Measurements from ENCODE around the gene TCP11L1. TPM values are rescaled to one million over a fixed set of nuclear protein-coding genes. Genes with fewer than 3 reads are reported as not detected.

Gene TCP11L1
- total RNA-seq, 1 experiment from 2014 or later = 16.8 TPM

GRCh38 chr11:33006010-33006409 lies 33.4 kb upstream of the TCP11L1 start:
- CTCF ChIA-PET = no interaction called here
- H3K27me3 Mint-ChIP-seq (ENCODE audit: low read depth) = no peaks in the 10 kb centered on the region; the same call in 1 of the 2 replicates
- H3K4me1 Mint-ChIP-seq = peaks cover 13% of the 10 kb centered on the region
- TF ChIP-seq ZNF263 (CRISPR knock-in tag; IDR thresholded peaks at IDR 0.05; ENCODE audit: low read depth) (no peak), ATF6 (CRISPR knock-in tag; IDR thresholded peaks at IDR 0.05) (no peak), IRF2 (CRISPR knock-in tag; IDR thresholded peaks at IDR 0.05; ENCODE audit: borderline replicate concordance, low read depth) (no peak)
- no peak for ATAC-seq
- no peaks in the 10 kb centered on the region for H3K36me3 Mint-ChIP-seq
- no peak for DNase-seq (ENCODE audit: low spot score)
- H3K27ac Mint-ChIP-seq = no peak overlapping the region
- H3K4me3 Mint-ChIP-seq = no peak overlapping the region
- POLR2A ChIA-PET = no interaction called here
- peaks cover 3% of the 10 kb centered on the region; the same call in 1 of the 2 replicates for H3K9me3 Mint-ChIP-seq

GRCh38 chr11:33013755-33014154 lies 25.6 kb upstream of the TCP11L1 start:
- no peak overlapping the region for H3K4me3 Mint-ChIP-seq
- CTCF ChIA-PET = no interaction called here

More at GRCh38 chr11:33013755-33014154, 25.6 kb upstream of the TCP11L1 start:
- DNase-seq (ENCODE audit: low spot score) = no peak
- Mint-ChIP-seq H3K27ac (no peak overlapping the region), H3K27me3 (ENCODE audit: low read depth) (peaks cover 38% of the 10 kb centered on the region), H3K36me3 (no peaks in the 10 kb centered on the region), H3K9me3 (no peaks in the 10 kb centered on the region), H3K4me1 (peaks cover 18% of the 10 kb centered on the region)
- TF ChIP-seq ATF6 (CRISPR knock-in tag; IDR thresholded peaks at IDR 0.05) = no peak
- no peak for TF ChIP-seq ERG (CRISPR knock-in tag; IDR thresholded peaks at IDR 0.05)
- no peak for TF ChIP-seq ZNF263 (CRISPR knock-in tag; IDR thresholded peaks at IDR 0.05; ENCODE audit: low read depth)
- TF ChIP-seq MAX (CRISPR knock-in tag; IDR thresholded peaks at IDR 0.05) = no peak
- no peak for TF ChIP-seq ZBTB43 (CRISPR knock-in tag; IDR thresholded peaks at IDR 0.05)
- no peak for TF ChIP-seq AR (CRISPR knock-in tag; IDR thresholded peaks at IDR 0.05)
- TF ChIP-seq CREB1 (CRISPR knock-in tag; IDR thresholded peaks at IDR 0.05) = no peak
- no peak for TF ChIP-seq GABPB1 (CRISPR knock-in tag; IDR thresholded peaks at IDR 0.05)
- TF ChIP-seq NR1H2 (CRISPR knock-in tag; IDR thresholded peaks at IDR 0.05) = no peak
- POLR2A ChIA-PET = no interaction called here
- no peak for ATAC-seq

All from WTC11 (cell line).